HG02642 (cell line): ENCODE data around the gene ZNF846.
"Not testable (repeated sequence)": the region's sequence is repeated elsewhere in the genome, so short reads cannot be mapped to it uniquely, and the experiment has no call there.

Experiments
- ATAC-seq: cut with Tn5 transposase; IDR thresholded peaks from one replicate; pipeline ENCODE4 v1.9.1; 2021; ENCODE audit warnings: mild to moderate bottlenecking; ENCODE audit not compliant: unreplicated experiment, poor library complexity

The ZNF846 gene

GRCh38 chr19:9785367-9786331 is 17.1 kb upstream of the ZNF846 start:
- ATAC-seq: peak; percentile 72

GRCh38 chr19:9784163-9784496 is 15.6 kb upstream of the ZNF846 start:
- ATAC-seq: not testable (repeated sequence)

DNA sequence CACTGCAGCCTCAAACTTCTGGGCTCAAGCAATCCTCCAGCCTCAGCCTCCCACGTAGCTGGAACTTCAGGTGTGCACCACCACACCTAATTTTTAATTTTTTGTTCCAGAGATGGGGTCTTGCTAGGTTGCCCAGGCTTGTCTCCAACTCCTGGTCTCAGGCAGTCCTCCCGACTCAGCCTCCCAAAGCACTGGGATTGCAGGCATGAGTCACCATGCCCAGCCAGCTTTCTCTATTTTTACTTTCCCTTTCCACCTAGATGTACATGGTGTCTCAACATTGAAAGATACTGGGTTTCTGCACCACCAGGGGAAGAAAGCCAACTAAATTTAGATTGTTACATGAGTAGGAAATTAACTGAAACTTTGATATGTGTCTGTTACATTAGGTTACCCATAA is 13.8 kb upstream of the ZNF846 start:
- no peak for ATAC-seq

GRCh38 chr19:9757544-9758501 is 10.7 kb downstream of the ZNF846 start:
- ATAC-seq: no peak

DNA sequence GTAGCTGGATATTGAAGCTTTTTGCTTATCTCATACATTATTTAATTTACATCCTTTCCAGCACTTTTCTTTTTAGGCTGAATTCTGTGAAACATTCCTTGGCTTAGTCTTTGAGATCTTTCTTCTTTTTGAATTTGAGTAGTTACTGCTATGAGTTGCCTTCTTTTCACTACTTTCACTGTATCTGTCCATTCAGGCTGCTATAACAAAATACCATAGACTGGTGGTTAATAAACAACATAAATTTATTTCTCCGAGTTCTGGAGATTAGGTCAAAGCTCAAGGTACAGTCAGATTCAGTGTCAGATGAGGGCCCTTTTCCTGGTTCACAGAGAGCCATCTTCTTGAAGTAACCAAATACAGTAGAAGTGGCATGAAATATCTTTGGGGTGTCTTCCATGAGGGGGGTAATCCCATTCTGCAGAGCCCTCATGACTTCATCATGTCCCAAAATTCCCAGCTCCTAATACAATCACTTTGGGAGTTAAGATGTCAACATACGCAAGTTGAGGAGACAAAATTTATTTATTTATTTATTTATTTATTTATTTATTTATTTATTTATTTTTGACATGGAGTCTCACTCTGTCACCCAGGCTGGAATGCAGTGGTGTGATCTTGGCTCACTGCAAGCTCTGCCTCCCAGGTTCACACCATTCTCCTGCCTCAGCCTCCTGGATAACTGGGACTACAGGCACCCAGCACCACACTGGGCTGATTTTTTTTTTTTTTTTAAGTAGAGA is 15.7 kb downstream of the ZNF846 start:
- no peak for ATAC-seq

DNA sequence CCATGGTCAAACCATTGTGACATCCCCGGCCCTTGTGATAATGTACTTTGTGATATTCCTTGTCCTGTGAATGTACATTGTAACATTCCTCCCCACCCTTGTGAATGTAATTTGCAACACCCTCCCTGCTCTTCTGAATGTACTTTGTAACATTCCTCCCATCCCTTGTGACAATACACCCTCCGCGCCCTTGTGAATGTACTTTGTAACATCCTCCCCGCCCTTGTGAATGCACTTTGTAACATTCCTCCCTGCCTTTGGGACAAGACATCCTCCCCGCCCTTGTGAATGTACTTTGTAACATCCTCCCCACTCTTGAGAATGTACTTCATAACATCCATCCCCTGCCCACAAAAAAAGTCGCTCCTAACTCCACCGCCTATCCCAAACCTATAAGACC is 17.1 kb downstream of the ZNF846 start:
- no peak for ATAC-seq

- no peak for ATAC-seq
These were observed 26.9 kb downstream of the ZNF846 start for GRCh38 chr19:9741476-9742171.

GRCh38 chr19:9735986-9736385 is 32.6 kb downstream of the ZNF846 start:
- ATAC-seq: no peak

- not testable (repeated sequence) for ATAC-seq
These were observed 38.5 kb downstream of the ZNF846 start for GRCh38 chr19:9730056-9730455.

DNA sequence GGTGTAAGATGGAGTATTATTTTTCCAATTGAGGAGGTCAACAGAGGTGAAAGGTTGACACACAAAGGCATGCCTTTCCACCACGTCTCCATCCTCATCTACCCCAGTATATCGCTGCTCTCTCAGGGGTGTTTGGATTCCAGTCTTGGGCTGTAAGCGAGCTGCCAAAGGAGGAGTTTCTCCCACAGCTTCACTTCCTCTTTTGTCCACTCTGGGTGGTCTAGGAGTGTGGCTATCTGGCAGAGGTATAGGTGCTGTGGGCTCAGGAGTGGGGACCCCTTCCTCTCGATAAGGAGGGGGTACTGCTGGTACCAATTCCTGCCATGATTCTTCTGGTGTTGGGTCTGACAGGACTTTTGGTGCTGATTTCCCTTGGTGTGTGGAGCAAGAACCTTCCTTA is 39.4 kb downstream of the ZNF846 start:
- no peak for ATAC-seq

GRCh38 chr19:9727644-9728043 is 40.9 kb downstream of the ZNF846 start:
- no peak for ATAC-seq

- ATAC-seq: not testable (repeated sequence)
These were observed 42.9 kb downstream of the ZNF846 start for GRCh38 chr19:9725508-9726201.

- no peak for ATAC-seq
These were observed 44.4 kb downstream of the ZNF846 start for GRCh38 chr19:9724157-9724556.

- ATAC-seq: no peak
These were observed 46.7 kb downstream of the ZNF846 start for GRCh38 chr19:9721861-9722260.

DNA sequence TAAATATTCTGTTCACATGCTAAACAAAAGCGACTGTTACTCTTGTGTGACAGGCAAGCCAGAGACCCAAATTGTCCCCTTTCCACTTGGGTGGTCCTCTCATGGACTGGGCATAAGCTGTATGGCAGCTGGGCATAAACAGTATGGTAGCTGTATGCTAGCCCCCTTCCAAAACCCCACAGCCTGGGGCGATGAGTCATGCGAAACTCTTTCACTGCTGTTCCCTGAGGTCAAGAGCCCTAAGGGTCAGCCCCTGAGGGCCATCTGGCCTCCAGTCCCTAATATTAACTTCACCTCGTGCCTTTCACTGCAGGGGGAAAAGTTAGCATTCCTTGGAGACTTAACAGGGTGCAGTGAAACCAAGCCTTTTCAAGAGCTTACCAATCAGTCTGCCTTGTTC is 48.0 kb downstream of the ZNF846 start:
- no peak for ATAC-seq

DNA sequence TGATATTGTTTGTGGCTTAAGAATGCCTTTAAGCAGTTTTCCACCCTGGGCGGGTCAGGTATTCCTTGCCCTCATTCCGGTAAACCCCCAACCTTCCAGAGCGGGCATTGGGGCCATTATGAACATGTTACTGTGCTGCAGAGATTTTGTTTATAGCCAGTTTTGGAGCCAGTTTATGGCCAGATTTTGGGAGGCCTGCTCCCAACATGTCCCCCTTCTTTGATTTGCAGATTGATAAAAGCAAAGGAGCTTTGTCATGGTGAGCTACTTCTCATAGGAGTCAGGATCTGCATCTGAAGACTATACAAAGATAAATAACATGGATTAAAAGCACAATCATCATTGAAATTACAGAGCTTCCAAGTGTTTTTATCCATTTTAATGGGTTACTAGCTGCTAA is 56.7 kb downstream of the ZNF846 start:
- ATAC-seq: no peak

DNA sequence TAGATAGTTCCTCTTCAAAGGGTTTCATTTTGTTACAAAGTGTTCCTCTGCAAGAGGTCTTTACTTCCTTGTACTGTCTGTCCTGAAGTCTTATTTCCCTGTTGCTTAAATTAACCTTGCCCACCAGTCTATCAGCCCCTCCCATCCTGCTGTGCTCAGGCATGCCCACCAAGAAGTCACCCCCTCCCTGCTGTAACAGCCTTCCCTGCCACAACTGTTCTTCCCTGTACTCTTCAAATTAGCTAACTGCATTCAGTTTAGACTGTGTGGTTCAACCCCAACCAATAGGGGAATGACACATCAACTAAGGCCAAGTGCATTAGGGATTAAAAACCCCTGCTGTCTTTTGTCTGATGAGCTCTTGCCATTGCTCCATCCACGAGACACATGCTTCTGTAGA is 59.2 kb downstream of the ZNF846 start:
- no peak for ATAC-seq

GRCh38 chr19:9705836-9706235 is 62.7 kb downstream of the ZNF846 start:
- no peak for ATAC-seq

DNA sequence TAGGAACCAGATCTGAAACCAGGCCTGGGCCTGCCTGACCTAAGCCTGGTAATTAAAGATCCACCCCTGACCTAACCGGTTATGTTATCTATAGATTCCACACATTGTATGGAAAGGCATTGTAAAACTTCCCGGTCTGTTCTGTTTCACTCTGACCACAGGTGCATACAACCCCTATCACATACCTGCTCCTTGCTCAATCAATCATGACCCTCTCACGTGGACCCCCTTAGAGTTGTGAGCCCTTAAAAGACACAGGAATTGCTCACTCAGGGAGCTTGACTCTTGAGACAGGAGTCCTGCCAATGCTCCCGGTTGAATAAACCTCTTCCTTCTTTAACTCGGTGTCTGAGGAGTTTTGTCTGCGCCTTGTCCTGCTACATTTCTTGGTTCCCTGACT is 66.4 kb downstream of the ZNF846 start:
- no peak for ATAC-seq
